CD4-positive, alpha-beta T cell treated with Interleukin-2 at 100 ng/mL for 4 hours (primary cell): ENCODE results near the gene FBP1.
"Not testable (repeated sequence)": the region's sequence is repeated elsewhere in the genome, so short reads cannot be mapped to it uniquely, and the experiment has no call there.

ENCODE experiments used
- DNase-seq: peaks from one replicate; pipeline ENCODE4 v3.0.0-alpha.2; 2020; ENCODE audit warnings: low spot score

The FBP1 gene

GRCh38 chr9:94612071-94612470, 27.2 kb downstream of the FBP1 start:
- no peak for DNase-seq

GRCh38 chr9:94611638-94612068, 27.7 kb downstream of the FBP1 start:
- DNase-seq, result no peak

GRCh38 chr9:94610181-94610606, 29.1 kb downstream of the FBP1 start:
- DNase-seq, result no peak

GRCh38 chr9:94607423-94607691, 32.0 kb downstream of the FBP1 start:
- DNase-seq, result no peak

- no peak for DNase-seq
Observed at GRCh38 chr9:94606646-94607422, 32.5 kb downstream of the FBP1 start.

- peak; percentile 58 for DNase-seq
Observed at GRCh38 chr9:94603259-94604160, 35.8 kb downstream of the FBP1 start.

- DNase-seq, result no peak
Observed at GRCh38 chr9:94602666-94603065, 36.7 kb downstream of the FBP1 start.

GRCh38 chr9:94600715-94601114, 38.6 kb downstream of the FBP1 start:
- no peak for DNase-seq

- DNase-seq, result no peak
Observed at GRCh38 chr9:94600258-94600657, 39.1 kb downstream of the FBP1 start.

GRCh38 chr9:94599102-94599501, 40.2 kb downstream of the FBP1 start:
- DNase-seq, result no peak

GRCh38 chr9:94593459-94594345, 45.6 kb downstream of the FBP1 start, which contains the start of gene FBP2:
FBP2 (minus strand) TSS chr9:94593824; CDS start chr9:94593726, 98 bp downstream.
- DNase-seq, result no peak

- not testable (repeated sequence) for DNase-seq
Observed at GRCh38 chr9:94592683-94593082, 46.6 kb downstream of the FBP1 start.

GRCh38 chr9:94591876-94592275, 47.4 kb downstream of the FBP1 start:
- no peak for DNase-seq

- not testable (repeated sequence) for DNase-seq
Observed at GRCh38 chr9:94591046-94591545, 48.2 kb downstream of the FBP1 start.

- no peak for DNase-seq
Observed at GRCh38 chr9:94588681-94589080, 50.6 kb downstream of the FBP1 start.

GRCh38 chr9:94586814-94587213, 52.5 kb downstream of the FBP1 start:
- no peak for DNase-seq

- no peak for DNase-seq
Observed at GRCh38 chr9:94586316-94586715, 53.0 kb downstream of the FBP1 start.

- peak; percentile 1 for DNase-seq
Observed at GRCh38 chr9:94584555-94584954, 54.8 kb downstream of the FBP1 start.

- DNase-seq, result no peak
Observed at GRCh38 chr9:94581728-94582127, 57.6 kb downstream of the FBP1 start.

GRCh38 chr9:94577571-94577970, 61.7 kb downstream of the FBP1 start:
- DNase-seq, result no peak

- DNase-seq, result no peak
Observed at GRCh38 chr9:94577036-94577435, 62.3 kb downstream of the FBP1 start.

- DNase-seq, result no peak
Observed at GRCh38 chr9:94576131-94576530, 63.2 kb downstream of the FBP1 start.
